ENCODE results near the gene FOXP2.
"Not testable (repeated sequence)": the region's sequence is repeated elsewhere in the genome, so short reads cannot be mapped to it uniquely, and the experiment has no call there.

Gene FOXP2

DNA sequence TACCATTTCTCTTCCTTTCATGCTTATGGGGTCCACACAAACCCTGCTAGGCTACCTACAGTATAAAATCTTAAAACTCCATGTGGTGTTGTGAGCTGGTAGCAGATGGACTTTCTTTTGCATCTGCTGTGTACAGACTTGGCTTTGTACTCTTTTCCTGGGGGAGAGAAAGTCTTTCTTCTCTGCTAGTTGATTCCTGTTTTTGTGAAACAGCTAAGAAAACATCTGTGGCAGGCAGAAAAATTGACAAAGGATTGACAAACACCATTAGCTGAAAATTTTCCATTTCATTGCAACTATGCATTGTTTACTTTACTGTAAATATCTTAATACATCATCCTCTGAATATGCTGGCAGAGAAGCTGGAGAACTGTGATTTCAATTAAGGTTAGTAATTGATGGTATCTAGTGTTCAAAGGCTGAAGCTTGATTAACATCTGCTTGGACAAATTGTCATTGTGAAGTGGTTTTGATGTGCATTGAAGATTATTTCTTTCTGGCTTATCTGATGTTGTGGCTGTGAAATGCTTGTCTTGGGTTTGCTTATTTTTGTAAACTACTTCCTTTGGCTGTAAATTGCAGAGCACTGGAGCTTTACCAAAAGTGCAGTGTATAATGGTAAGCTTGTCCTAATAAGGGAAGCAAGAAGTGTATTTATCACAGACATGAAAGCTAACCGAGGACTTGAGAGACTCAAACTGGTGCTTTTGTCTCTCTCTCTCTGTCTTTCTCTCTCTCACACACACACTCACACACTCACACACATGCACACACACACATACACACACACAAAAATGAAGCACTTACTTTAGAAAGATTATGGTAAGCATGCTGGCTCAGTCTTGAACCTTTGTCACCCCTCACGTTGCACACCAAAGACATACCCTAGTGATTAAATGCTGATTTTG is at the start of gene FOXP2:
FOXP2 (plus strand) TSS at position 660 of the 908 bp plus-strand sequence. CDS start 11,697 bp downstream, outside the sequence.
- DNase-seq: no peak

- DNase-seq: no peak
These were observed 48.8 kb upstream of the FOXP2 start for GRCh38 chr7:114365791-114366190.

DNA sequence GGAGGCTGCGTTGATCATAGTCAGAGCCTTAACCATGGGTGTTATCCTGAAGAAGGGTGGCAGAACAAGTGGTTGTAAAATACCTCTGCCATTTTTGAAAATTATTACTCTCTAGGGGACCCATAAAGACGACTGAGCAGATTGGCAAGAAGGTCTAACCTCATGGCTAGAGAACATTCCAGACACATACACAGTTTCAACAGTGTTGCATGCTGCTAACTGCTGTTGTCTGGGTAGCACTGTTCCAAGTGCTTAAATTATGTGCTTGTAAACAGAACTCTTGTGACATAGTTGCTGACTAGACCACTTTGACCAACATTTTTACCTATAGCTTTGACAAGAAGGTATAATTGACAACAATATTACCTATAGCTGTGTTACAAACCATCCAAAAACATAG is 46.1 kb upstream of the FOXP2 start:
- DNase-seq: no peak

DNA sequence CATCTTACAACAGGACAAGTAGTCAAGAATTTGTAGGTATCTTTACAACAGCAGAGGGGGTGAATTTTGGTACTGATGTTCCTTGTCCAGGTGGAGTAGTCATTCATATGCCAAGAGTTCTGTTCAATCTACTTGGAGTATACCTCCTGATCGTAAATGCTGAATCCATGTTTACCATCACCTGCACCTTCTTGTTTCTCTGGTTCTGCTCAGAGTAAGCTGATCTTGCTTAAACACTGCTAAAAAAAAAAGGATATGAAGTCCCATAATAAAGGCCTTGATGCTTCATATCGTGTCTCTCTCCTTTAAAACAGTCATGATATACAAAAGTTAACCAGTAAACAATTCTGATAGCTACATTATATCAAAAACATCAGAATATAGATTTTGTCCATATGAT is 45.3 kb upstream of the FOXP2 start:
- no peak for DNase-seq

DNA sequence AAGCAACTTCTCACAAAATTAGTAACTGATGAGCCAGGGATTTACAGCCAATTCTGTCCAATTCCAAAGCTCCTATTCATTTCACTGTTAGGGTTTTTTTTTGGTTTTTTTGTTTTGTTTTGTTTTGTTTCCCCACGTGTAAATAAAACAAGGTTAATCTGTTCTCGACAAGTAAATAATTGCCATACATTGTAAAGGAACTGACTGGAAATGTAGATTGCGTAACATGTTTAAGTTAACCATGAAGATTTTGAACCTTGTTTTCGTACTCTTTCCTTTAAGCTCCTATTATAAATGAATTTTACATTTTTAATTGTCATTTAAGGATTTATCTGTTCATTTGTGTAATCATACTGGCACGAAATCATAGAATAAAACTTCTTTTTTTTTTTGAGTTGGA is 42.0 kb upstream of the FOXP2 start:
- no peak for DNase-seq

DNA sequence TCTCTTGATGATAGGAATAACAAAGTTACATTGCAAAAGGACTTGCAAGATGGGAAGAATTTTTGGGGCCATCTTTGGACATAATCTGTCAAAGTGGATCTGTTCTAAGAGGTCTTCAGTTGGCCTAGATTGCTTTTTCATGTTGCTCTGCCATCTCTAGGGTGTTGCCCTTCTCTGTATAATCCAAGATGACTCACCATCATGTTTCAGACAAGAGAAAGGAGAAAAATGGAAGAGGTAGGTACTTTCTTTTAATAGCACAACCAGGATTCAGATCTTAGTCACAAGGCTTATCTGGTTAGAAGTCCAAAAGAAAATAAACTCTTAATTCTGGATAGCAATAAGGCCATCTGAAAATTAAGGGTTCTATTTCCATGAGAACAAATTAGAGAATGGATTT is 38.7 kb upstream of the FOXP2 start:
- no peak for DNase-seq

GRCh38 chr7:114383946-114384345 is 30.7 kb upstream of the FOXP2 start:
- not testable (repeated sequence) for DNase-seq

GRCh38 chr7:114384346-114384745 is 30.3 kb upstream of the FOXP2 start:
- not testable (repeated sequence) for DNase-seq

DNA sequence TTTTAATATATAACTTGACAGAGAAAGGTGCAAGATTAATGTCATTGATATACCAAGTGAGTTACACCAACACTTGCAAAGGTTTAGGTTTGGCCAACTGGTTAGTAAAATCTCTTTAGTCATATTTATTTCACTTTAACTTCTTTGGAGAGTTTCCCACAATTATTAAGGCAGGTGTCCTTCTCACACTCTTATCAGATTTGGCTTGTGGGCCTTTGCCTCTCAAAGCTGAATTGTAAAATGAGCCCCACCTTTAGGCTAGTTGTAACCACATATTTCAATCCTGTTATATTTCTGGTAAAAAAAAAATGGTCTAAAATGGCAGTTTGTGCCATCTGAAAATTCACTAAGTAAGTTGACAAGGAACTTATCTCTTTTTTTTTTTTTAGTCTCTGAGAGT is 26.6 kb upstream of the FOXP2 start:
- no peak for DNase-seq

- no peak for DNase-seq
These were observed 21.9 kb upstream of the FOXP2 start for GRCh38 chr7:114392686-114393085.

- DNase-seq: no peak
These were observed 11.6 kb upstream of the FOXP2 start for GRCh38 chr7:114402876-114403635.

- DNase-seq: no peak
These were observed 9.2 kb upstream of the FOXP2 start for GRCh38 chr7:114405427-114405826.

DNA sequence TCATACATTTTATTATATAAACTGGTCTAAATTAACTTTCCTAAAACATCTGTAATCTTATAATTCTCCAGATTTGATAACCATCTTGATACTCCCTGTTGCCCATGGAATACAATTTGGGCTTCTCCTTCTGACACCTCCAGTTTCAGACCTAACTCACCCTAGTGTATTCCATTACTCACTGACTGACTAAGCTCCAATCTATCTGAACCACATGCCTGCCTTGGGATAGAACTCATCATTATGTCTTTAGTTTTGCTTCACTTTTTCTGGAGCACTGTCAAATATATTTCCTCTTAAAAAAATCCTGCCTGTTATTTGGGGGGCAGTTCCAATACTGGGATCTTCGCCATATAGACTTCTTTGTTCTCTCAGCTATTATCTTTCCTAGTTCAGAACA is 4.9 kb upstream of the FOXP2 start:
- no peak for DNase-seq

GRCh38 chr7:114412548-114412947 is 2.1 kb upstream of the FOXP2 start:
- DNase-seq: no peak

DNA sequence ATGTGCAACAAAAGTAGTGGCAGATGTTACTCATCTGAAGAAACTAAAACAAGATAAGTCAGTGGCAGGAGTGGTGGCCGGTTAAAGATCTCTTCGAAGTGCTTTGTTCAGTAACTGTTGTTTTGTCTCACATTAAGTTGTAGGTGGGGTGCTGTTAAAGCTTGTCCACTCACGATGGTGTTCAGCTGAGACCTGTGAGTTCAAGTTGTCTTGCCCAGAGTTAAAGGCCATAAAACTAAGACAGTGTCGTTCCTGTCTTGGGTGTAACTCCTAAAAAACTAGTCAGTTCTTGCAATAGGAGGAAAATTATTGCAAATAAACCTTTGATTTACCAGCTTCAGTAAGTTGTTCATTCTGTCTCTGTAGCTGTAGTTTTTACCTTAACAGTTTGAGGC is 857 bp upstream of the FOXP2 start:
- no peak for DNase-seq

DNA sequence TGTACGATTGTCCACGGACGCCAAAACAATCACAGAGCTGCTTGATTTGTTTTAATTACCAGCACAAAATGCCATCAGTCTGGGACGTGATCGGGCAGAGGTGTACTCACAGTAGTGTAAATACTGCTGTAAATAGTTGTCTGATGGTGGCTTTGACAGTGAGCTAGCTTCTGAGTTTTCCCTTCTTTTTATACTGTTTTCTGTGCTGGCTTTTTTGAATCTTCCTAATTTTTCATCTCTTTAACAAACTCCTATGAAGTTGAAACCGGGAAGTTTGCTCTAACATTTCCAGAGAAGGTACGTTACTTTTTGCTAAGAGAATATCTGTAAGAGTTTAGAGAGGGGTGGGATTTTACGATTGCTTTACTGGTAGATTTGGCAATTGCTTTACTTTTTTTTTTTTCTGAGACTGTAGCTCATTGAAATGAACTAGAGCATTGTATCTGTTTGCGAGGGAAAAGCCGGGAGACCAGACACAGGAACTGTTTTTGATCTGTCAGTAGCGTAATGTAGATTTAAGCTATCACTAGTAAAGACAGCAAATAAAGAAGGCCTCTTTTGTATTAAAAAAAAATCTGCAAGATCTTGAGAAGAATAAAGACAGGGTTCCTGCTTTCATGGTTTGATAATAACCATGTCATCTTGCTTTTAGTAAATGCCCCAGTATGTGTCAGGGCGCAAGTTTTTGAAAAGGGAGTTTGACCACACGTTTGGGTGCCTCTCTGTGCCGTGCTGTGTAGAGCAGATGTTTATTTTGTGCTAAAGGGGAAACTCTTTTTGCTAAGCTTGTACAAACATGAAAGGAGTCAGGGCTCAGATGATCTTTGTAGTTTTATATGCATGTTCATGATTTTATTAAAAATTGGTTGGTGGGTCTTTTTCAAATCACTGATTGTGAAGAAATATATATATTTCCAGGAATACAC is 712 bp downstream of the FOXP2 start:
- DNase-seq: no peak

GRCh38 chr7:114416129-114416990 is 1.7 kb downstream of the FOXP2 start:
- no peak for DNase-seq

DNA sequence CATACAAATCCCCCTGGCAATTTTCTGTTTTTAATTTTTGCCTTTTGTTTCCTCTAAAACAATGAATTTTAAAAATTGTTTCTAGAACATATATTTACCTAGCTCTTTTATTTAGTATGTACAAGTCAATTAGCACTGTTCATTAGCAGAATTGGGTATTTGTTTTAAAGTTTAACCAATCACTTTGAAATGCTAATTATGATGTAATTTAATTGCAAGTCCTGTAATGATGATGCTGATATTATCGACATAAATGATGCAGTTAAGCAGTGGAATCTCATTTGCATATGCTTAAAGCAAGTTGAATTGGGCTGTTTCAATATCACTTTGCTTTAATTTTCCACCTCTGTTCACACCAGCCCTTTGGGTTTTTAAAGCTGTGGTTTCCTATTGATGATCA is 2.7 kb downstream of the FOXP2 start:
- no peak for DNase-seq

DNA sequence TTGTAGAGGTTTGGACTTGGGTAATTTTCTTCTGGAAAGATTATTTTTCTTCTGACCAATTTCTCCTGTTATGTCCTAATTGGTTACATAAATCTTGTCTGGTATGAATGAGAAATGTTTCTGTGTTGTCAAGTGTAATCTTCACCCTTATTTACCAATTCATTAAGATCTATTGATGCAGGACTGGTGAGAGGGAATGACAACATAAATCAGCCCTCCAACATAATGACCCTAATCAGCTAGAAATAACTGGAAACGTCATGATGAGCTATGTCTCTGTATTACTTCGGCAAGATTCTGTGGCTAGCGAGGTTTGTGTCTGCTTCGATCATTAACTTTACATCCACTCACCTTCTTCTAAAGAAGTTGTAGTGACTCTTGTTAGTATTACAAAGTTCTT is 3.5 kb downstream of the FOXP2 start:
- no peak for DNase-seq

DNA sequence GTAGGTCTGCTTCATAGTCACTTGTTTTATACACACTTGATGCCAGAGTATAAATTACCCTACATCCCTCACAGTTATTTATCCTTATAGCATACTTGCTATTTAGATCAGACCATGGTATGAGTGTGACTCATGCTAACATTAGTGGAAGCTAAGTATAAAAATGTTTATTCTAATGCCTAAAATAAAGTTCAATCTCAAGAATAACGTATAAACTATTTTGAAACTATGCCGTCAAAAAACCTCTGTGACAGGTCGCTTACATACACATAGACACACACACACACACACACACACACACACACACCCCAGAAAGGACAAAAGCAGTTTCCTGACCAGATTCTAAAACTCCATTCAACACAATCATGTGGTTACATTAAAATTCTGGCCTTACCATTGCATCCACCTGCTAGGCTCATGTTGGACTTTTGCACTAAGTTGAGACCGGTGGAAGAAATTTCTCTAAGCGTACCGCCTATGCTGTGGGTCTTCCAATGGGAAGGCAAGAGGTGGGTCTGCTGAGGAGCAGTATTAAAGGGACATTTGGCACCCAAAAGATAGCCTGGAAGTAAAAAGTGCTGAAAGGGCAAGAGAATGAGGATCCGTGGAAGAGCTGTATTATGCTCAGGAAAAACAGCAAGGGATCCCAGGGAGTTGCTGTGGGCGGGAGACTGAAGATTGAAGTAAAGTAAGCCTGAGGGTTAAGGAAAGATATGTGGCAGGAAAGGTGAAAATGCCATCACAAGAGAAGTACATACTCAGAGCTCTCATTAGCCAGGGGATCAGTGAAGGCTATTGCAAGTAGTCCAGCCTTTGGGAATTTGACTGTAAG is 5.0 kb downstream of the FOXP2 start:
- DNase-seq: no peak

Data from stimulated activated naive CD4-positive, alpha-beta T cell (primary cell).